ENCODE measurements around the gene SEPTIN7. TPM values are rescaled to one million over a fixed set of nuclear protein-coding genes. Genes with fewer than 3 reads are reported as not detected.

Gene SEPTIN7
- polyA plus RNA-seq, 2 donors = 92.6 to 116 TPM

GRCh38 chr7:35820858-35821257 is 20.0 kb downstream of the SEPTIN7 start:
- WGBS, 2 donors = 88 to 95% methylated on average over 1 of the region's 1 CpG
- no peaks in the 10 kb centered on the region for H3K27me3 ChIP-seq (ENCODE audit: control insufficient read depth in 1 of 2, insufficient read depth in 2 of 2, low read length in 2 of 2)

GRCh38 chr7:35823440-35823839 is 22.6 kb downstream of the SEPTIN7 start:
- WGBS, 2 donors = 71 to 73% methylated on average over 3 of the region's 3 CpGs
- Histone ChIP-seq H3K4me1 (ENCODE audit: control insufficient read depth in 2 of 2, insufficient read depth in 2 of 2, low read length in 1 of 2) (no peaks in the 10 kb centered on the region), H3K27ac (ENCODE audit: low read depth in 2 of 2, low read length in 1 of 2) (no peak overlapping the region), H3K9me3 (ENCODE audit: control insufficient read depth in 2 of 2, insufficient read depth in 1 of 2, low read depth in 1 of 2, low read length in 1 of 2) (no peaks in the 10 kb centered on the region), H3K27me3 (ENCODE audit: control insufficient read depth in 1 of 2, insufficient read depth in 2 of 2, low read length in 2 of 2) (no peaks in the 10 kb centered on the region), H3K4me3 (ENCODE audit: low read depth in 1 of 2, low read length in 2 of 2) (no peak overlapping the region), H3K36me3 (ENCODE audit: control insufficient read depth in 2 of 2, insufficient read depth in 2 of 2, low read length in 1 of 2) (no peaks in the 10 kb centered on the region)

More at GRCh38 chr7:35820858-35821257, 20.0 kb downstream of the SEPTIN7 start:
- no peaks in the 10 kb centered on the region for H3K4me1 ChIP-seq (ENCODE audit: control insufficient read depth in 2 of 2, insufficient read depth in 2 of 2, low read length in 1 of 2)
- H3K27ac ChIP-seq (ENCODE audit: low read depth in 2 of 2, low read length in 1 of 2) = no peak overlapping the region
- no peaks in the 10 kb centered on the region for H3K9me3 ChIP-seq (ENCODE audit: control insufficient read depth in 2 of 2, insufficient read depth in 1 of 2, low read depth in 1 of 2, low read length in 1 of 2)
- no peak overlapping the region for H3K4me3 ChIP-seq (ENCODE audit: low read depth in 1 of 2, low read length in 2 of 2)
- no peaks in the 10 kb centered on the region for H3K36me3 ChIP-seq (ENCODE audit: control insufficient read depth in 2 of 2, insufficient read depth in 2 of 2, low read length in 1 of 2)

- no peak overlapping the region for H3K4me3 ChIP-seq (ENCODE audit: low read depth in 1 of 2, low read length in 2 of 2)
- no peaks in the 10 kb centered on the region for H3K9me3 ChIP-seq (ENCODE audit: control insufficient read depth in 2 of 2, insufficient read depth in 1 of 2, low read depth in 1 of 2, low read length in 1 of 2)
- WGBS, 2 donors = 86 to 88% methylated on average over 1 of the region's 1 CpG
- no peaks in the 10 kb centered on the region for H3K36me3 ChIP-seq (ENCODE audit: control insufficient read depth in 2 of 2, insufficient read depth in 2 of 2, low read length in 1 of 2)
- H3K27ac ChIP-seq (ENCODE audit: low read depth in 2 of 2, low read length in 1 of 2) = no peak overlapping the region
- no peaks in the 10 kb centered on the region for H3K27me3 ChIP-seq (ENCODE audit: control insufficient read depth in 1 of 2, insufficient read depth in 2 of 2, low read length in 2 of 2)
- H3K4me1 ChIP-seq (ENCODE audit: control insufficient read depth in 2 of 2, insufficient read depth in 2 of 2, low read length in 1 of 2) = no peaks in the 10 kb centered on the region
Observed at GRCh38 chr7:35825974-35826373, 25.1 kb downstream of the SEPTIN7 start.

- no peaks in the 10 kb centered on the region for H3K9me3 ChIP-seq (ENCODE audit: control insufficient read depth in 2 of 2, insufficient read depth in 1 of 2, low read depth in 1 of 2, low read length in 1 of 2)
- no peak overlapping the region for H3K27ac ChIP-seq (ENCODE audit: low read depth in 2 of 2, low read length in 1 of 2)
- 51 to 67% methylated on average over 4 of the region's 4 CpGs for WGBS, 2 donors
- no peaks in the 10 kb centered on the region for H3K36me3 ChIP-seq (ENCODE audit: control insufficient read depth in 2 of 2, insufficient read depth in 2 of 2, low read length in 1 of 2)
- H3K27me3 ChIP-seq (ENCODE audit: control insufficient read depth in 1 of 2, insufficient read depth in 2 of 2, low read length in 2 of 2) = no peaks in the 10 kb centered on the region
- no peak overlapping the region for H3K4me3 ChIP-seq (ENCODE audit: low read depth in 1 of 2, low read length in 2 of 2)
- no peaks in the 10 kb centered on the region for H3K4me1 ChIP-seq (ENCODE audit: control insufficient read depth in 2 of 2, insufficient read depth in 2 of 2, low read length in 1 of 2)
Observed at GRCh38 chr7:35826751-35827150, 25.9 kb downstream of the SEPTIN7 start.

GRCh38 chr7:35828817-35829216 is 28.0 kb downstream of the SEPTIN7 start:
- H3K27me3 ChIP-seq (ENCODE audit: control insufficient read depth in 1 of 2, insufficient read depth in 2 of 2, low read length in 2 of 2) = no peaks in the 10 kb centered on the region
- no peaks in the 10 kb centered on the region for H3K4me1 ChIP-seq (ENCODE audit: control insufficient read depth in 2 of 2, insufficient read depth in 2 of 2, low read length in 1 of 2)
- no peaks in the 10 kb centered on the region for H3K9me3 ChIP-seq (ENCODE audit: control insufficient read depth in 2 of 2, insufficient read depth in 1 of 2, low read depth in 1 of 2, low read length in 1 of 2)
- 93 to 94% methylated on average over 6 of the region's 6 CpGs for WGBS, 2 donors
- H3K4me3 ChIP-seq (ENCODE audit: low read depth in 1 of 2, low read length in 2 of 2) = no peak overlapping the region
- H3K27ac ChIP-seq (ENCODE audit: low read depth in 2 of 2, low read length in 1 of 2) = no peak overlapping the region
- no peaks in the 10 kb centered on the region for H3K36me3 ChIP-seq (ENCODE audit: control insufficient read depth in 2 of 2, insufficient read depth in 2 of 2, low read length in 1 of 2)

DNA sequence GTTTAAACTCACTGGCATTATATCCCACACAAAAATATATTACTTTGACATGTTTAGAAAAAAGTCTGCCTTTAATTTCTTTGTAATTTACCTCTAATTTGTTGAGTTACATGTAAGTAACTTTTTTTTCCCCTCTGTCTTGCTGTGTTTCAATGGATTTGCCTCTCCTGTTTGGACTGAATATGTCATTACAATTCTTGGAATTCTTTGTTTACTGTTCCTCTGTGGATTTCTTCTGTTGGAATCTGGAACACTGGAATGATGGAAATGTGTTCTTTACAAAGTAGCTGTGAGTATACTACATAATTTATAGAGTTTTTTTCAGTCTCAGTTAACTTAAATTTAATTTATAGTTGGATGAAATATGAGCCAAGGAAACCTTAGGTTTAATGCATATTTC is 30.4 kb downstream of the SEPTIN7 start:
- Histone ChIP-seq H3K9me3 (ENCODE audit: control insufficient read depth in 2 of 2, insufficient read depth in 1 of 2, low read depth in 1 of 2, low read length in 1 of 2) (no peaks in the 10 kb centered on the region), H3K27ac (ENCODE audit: low read depth in 2 of 2, low read length in 1 of 2) (no peak overlapping the region), H3K36me3 (ENCODE audit: control insufficient read depth in 2 of 2, insufficient read depth in 2 of 2, low read length in 1 of 2) (no peaks in the 10 kb centered on the region), H3K4me3 (ENCODE audit: low read depth in 1 of 2, low read length in 2 of 2) (no peak overlapping the region), H3K4me1 (ENCODE audit: control insufficient read depth in 2 of 2, insufficient read depth in 2 of 2, low read length in 1 of 2) (no peaks in the 10 kb centered on the region), H3K27me3 (ENCODE audit: control insufficient read depth in 1 of 2, insufficient read depth in 2 of 2, low read length in 2 of 2) (no peaks in the 10 kb centered on the region)

GRCh38 chr7:35839860-35840854 is 39.3 kb downstream of the SEPTIN7 start:
- no peaks in the 10 kb centered on the region for H3K4me1 ChIP-seq (ENCODE audit: control insufficient read depth in 2 of 2, insufficient read depth in 2 of 2, low read length in 1 of 2)
- H3K4me3 ChIP-seq (ENCODE audit: low read depth in 1 of 2, low read length in 2 of 2) = no peak overlapping the region
- H3K9me3 ChIP-seq (ENCODE audit: control insufficient read depth in 2 of 2, insufficient read depth in 1 of 2, low read depth in 1 of 2, low read length in 1 of 2) = no peaks in the 10 kb centered on the region
- no peaks in the 10 kb centered on the region for H3K27me3 ChIP-seq (ENCODE audit: control insufficient read depth in 1 of 2, insufficient read depth in 2 of 2, low read length in 2 of 2)
- WGBS, 2 donors = 100% methylated on average over 1 of the region's 1 CpG
- no peaks in the 10 kb centered on the region for H3K36me3 ChIP-seq (ENCODE audit: control insufficient read depth in 2 of 2, insufficient read depth in 2 of 2, low read length in 1 of 2)
- no peak overlapping the region for H3K27ac ChIP-seq (ENCODE audit: low read depth in 2 of 2, low read length in 1 of 2)

DNA sequence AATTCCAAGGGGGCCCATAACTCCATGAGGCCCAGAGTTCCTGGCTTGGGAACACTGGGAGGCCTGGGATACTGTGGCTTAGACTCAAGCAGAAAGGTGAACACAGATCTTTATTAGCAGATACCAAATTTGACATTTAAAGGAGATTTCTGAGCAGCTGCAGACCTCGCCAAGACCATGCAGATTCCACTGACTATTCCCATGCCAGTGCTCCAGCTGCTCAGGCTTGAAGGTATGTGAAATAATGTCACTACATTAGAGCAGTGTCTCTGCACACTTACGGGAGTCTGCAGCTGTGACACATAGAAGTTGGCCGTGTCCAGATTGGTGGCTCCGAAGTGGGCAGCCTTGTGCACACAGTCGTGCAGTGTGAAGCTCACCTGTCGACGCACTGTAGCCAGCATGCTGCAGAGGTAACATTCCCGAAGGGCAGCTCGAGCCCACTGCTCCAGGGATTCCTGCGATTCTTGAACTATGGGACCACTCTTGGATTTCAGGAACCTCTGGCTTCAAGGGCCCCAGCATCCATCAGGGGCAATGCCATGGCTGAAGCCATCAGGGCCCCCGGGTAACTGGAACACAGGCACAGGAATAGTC is 46.1 kb downstream of the SEPTIN7 start:
- 96% methylated on average over 11 of the region's 11 CpGs for WGBS, 2 donors
- Histone ChIP-seq H3K27ac (ENCODE audit: low read depth in 2 of 2, low read length in 1 of 2) (no peak overlapping the region), H3K36me3 (ENCODE audit: control insufficient read depth in 2 of 2, insufficient read depth in 2 of 2, low read length in 1 of 2) (peaks cover 0 to 4% of the 10 kb centered on the region in 2 donors)

GRCh38 chr7:35848725-35849124 is 47.9 kb downstream of the SEPTIN7 start:
- H3K9me3 ChIP-seq (ENCODE audit: control insufficient read depth in 2 of 2, insufficient read depth in 1 of 2, low read depth in 1 of 2, low read length in 1 of 2) = no peaks in the 10 kb centered on the region
- H3K4me1 ChIP-seq (ENCODE audit: control insufficient read depth in 2 of 2, insufficient read depth in 2 of 2, low read length in 1 of 2) = no peaks in the 10 kb centered on the region
- peaks cover 0 to 4% of the 10 kb centered on the region in 2 donors for H3K36me3 ChIP-seq (ENCODE audit: control insufficient read depth in 2 of 2, insufficient read depth in 2 of 2, low read length in 1 of 2)
- no peak overlapping the region for H3K27ac ChIP-seq (ENCODE audit: low read depth in 2 of 2, low read length in 1 of 2)
- no peak overlapping the region for H3K4me3 ChIP-seq (ENCODE audit: low read depth in 1 of 2, low read length in 2 of 2)
- 68 to 78% methylated on average over 2 of the region's 2 CpGs for WGBS, 2 donors
- H3K27me3 ChIP-seq (ENCODE audit: control insufficient read depth in 1 of 2, insufficient read depth in 2 of 2, low read length in 2 of 2) = no peaks in the 10 kb centered on the region

More for the DNA sequence above, 46.1 kb downstream of the SEPTIN7 start:
- H3K27me3 ChIP-seq (ENCODE audit: control insufficient read depth in 1 of 2, insufficient read depth in 2 of 2, low read length in 2 of 2) = no peaks in the 10 kb centered on the region
- H3K4me3 ChIP-seq (ENCODE audit: low read depth in 1 of 2, low read length in 2 of 2) = no peak overlapping the region
- no peaks in the 10 kb centered on the region for H3K4me1 ChIP-seq (ENCODE audit: control insufficient read depth in 2 of 2, insufficient read depth in 2 of 2, low read length in 1 of 2)
- no peaks in the 10 kb centered on the region for H3K9me3 ChIP-seq (ENCODE audit: control insufficient read depth in 2 of 2, insufficient read depth in 1 of 2, low read depth in 1 of 2, low read length in 1 of 2)

Data from esophagus (tissue), 2 donors.